Skeletal muscle satellite cell (primary cell): ENCODE measurements around the gene PLXNB3.
"Not testable (repeated sequence)": the region's sequence is repeated elsewhere in the genome, so short reads cannot be mapped to it uniquely, and the experiment has no call there.

Experiments
- H3K27me3 ChIP-seq: 2 replicates; pipeline ENCODE4 v1.7.0; 2013; ENCODE audit warnings: low read length; ENCODE audit not compliant: control insufficient read depth, insufficient read depth
- H3K36me3 ChIP-seq: 2 replicates; pipeline ENCODE4 v1.7.0; 2013; ENCODE audit warnings: mild to moderate bottlenecking, control low read depth, low read length; ENCODE audit not compliant: insufficient read depth
- H3K4me1 ChIP-seq: 2 replicates; pipeline ENCODE4 v1.7.0; 2013; ENCODE audit warnings: low read length; ENCODE audit not compliant: control insufficient read depth, insufficient read depth
- H3K4me2 ChIP-seq: 2 replicates; pipeline ENCODE4 v1.7.0; 2013; ENCODE audit warnings: mild to moderate bottlenecking, low read length
- H3K4me3 ChIP-seq: 2 replicates; pipeline ENCODE4 v1.7.0; 2013; ENCODE audit warnings: low read length
- H3K9ac ChIP-seq: 2 replicates; pipeline ENCODE4 v1.7.0; 2013; ENCODE audit warnings: mild to moderate bottlenecking, low read depth, low read length, moderate library complexity
- H3K9me3 ChIP-seq: replicated peaks from 2 replicates; pipeline ENCODE4 v1.7.0; 2013; ENCODE audit warnings: mild to moderate bottlenecking, control low read depth, low read length

PLXNB3 gene

DNA sequence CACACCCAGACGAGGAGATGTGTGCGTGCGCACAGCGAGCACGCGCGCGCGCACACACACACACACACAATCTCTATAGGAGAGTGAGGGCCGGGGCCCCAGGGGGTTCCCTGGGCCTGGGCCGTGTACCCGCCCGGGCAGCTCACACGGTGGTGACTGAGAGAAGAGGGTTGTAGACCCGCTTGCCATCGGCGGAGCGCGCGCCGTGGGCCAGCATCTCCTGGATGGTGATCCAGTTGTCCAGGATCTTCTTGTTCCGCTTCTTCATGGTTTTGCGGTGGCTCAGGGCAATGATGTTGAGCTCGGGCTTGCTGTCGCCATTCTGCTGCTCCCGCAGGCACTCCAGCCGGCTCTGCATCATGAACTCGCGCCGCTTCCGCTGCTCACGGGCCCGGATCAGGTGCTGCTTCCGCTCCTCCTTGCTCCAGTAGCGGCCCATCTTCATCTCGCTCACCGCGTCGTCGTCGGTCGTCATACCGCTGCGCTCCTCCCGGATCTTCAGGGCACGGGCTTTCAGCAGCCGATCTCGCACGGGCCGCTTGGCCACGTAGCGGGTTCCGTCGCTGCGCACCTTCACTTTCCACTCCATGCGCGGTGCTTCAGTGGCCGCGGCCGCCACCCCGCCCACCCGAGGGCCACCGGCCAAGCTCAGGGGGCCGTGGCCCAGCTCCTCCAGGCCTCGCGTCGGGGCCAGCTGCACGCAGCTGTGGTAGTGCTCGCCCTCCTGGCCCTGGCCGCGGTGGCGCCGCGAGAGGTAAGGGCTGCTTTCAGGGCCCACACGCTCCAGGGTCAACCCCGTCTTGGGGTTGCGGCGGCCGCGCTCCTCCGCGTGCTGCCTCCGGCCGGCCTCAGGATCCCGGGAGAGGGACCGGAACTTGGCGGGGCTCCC, 39.4 kb downstream of the PLXNB3 start:
- H3K36me3 ChIP-seq, result peaks cover under 1% of the 10 kb centered on the region
- no peaks in the 10 kb centered on the region for H3K27me3 ChIP-seq
- no peak overlapping the region for H3K4me2 ChIP-seq
- no peaks in the 10 kb centered on the region for H3K9me3 ChIP-seq
- no peaks in the 10 kb centered on the region for H3K4me1 ChIP-seq
- H3K9ac ChIP-seq, result no peak overlapping the region
- H3K4me3 ChIP-seq, result no peak overlapping the region

DNA sequence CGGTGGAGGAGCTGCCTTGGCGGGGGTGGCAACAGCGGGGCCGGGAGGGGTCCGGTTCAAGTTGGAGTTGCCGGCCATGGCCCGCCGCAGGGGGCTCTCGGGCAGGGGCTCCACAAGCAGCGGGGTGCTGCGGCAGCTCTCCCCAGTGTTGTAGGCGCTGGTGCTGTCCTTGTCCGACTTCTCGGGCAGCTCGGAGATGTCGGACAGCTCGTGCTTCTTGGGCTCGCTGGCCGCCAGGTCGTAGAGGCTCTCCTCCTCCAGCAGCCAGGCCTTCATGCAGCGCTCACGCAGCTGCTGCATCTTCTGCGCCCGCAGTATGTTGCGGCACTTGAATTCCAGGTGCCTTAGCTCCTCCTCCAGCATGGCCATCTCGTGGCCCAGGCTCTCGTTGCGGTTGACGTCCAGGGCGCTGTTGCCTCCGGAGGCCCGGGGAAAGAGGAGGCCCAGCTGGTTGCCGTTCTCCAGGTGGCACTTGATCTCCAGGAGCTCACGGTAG, 40.1 kb downstream of the PLXNB3 start:
- H3K9me3 ChIP-seq, result no peaks in the 10 kb centered on the region
- H3K9ac ChIP-seq, result no peak overlapping the region
- H3K4me1 ChIP-seq, result no peaks in the 10 kb centered on the region
- no peaks in the 10 kb centered on the region for H3K27me3 ChIP-seq
- H3K36me3 ChIP-seq, result no peaks in the 10 kb centered on the region
- no peak overlapping the region for H3K4me2 ChIP-seq
- H3K4me3 ChIP-seq, result no peak overlapping the region

DNA sequence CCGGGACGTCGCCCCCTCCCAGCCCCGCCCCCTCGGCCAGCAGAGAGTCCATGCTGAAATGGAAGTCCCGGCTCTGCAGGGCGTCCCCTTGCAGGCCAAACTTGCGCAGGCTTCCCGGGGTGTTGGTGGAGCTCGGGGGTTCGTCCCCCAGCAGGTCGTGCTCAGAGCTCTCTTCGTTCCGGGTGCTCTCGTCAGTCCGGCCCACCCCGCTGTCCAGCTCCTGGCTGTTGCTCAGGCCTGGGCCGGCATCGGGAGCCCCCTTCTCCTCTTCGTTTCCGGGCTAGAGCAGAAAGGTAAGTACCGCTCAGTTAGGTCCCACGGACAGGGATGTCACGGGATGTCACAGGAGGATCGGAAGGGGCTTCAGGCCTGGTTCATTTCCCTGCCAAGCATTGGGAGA, 40.6 kb downstream of the PLXNB3 start:
- H3K9ac ChIP-seq, result no peak overlapping the region
- H3K4me2 ChIP-seq, result no peak overlapping the region
- no peaks in the 10 kb centered on the region for H3K27me3 ChIP-seq
- no peaks in the 10 kb centered on the region for H3K9me3 ChIP-seq
- no peak overlapping the region for H3K4me3 ChIP-seq
- no peaks in the 10 kb centered on the region for H3K4me1 ChIP-seq
- H3K36me3 ChIP-seq, result no peaks in the 10 kb centered on the region

DNA sequence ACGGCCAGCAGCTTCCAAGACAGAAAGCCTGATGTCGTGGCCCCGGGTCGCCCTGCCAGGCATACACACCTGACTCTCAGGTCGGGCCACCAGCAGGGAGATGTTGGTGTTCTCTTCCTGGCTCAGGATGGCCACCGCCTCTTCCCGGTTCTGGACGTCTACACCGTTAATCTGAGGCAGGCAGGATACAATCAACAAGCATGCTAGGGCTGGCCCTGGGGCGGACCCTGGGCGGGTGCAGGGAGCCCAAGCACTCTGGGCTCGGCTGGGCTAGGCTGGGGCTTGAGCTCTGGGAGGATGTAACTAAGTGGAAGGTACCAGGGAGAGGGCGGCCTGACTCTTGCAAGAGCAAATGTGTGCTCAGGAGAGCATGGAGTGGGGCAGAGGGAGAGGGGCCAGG, 41.4 kb downstream of the PLXNB3 start:
- H3K27me3 ChIP-seq, result no peaks in the 10 kb centered on the region
- H3K9me3 ChIP-seq, result no peaks in the 10 kb centered on the region
- no peak overlapping the region for H3K4me2 ChIP-seq
- H3K9ac ChIP-seq, result no peak overlapping the region
- H3K36me3 ChIP-seq, result no peaks in the 10 kb centered on the region
- H3K4me1 ChIP-seq, result no peaks in the 10 kb centered on the region
- no peak overlapping the region for H3K4me3 ChIP-seq

DNA sequence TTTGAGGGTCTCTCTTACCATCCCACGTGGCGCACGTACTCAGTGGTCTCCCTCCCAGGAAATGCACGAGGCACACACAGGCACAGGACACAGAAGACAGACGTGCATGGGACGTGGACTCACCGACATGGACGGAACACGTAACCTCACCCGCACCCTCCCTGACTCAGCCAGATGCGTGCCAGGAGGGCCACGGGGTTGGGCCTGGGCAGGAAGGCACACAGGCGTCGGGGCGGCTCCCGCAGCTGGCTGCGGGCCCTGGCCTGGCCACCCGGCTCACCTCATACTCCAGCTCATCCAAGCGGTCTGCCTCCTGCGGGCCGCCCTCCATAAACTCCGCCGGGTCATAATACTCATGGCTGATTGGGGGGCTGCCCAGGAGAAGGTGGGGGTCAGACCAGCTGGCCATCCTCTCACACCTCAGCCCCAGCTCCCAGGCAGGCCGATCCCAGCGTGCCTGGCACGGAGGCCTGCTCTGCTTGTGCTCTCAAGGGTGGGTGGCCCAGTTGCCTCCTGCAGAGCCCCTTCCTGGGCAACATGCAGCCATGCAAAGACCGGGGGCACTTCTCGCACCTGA, 43.0 kb downstream of the PLXNB3 start:
- H3K27me3 ChIP-seq, result no peaks in the 10 kb centered on the region
- H3K9me3 ChIP-seq, result no peaks in the 10 kb centered on the region
- no peak overlapping the region for H3K9ac ChIP-seq
- no peaks in the 10 kb centered on the region for H3K4me1 ChIP-seq
- no peak overlapping the region for H3K4me2 ChIP-seq
- H3K4me3 ChIP-seq, result no peak overlapping the region
- H3K36me3 ChIP-seq, result no peaks in the 10 kb centered on the region

DNA sequence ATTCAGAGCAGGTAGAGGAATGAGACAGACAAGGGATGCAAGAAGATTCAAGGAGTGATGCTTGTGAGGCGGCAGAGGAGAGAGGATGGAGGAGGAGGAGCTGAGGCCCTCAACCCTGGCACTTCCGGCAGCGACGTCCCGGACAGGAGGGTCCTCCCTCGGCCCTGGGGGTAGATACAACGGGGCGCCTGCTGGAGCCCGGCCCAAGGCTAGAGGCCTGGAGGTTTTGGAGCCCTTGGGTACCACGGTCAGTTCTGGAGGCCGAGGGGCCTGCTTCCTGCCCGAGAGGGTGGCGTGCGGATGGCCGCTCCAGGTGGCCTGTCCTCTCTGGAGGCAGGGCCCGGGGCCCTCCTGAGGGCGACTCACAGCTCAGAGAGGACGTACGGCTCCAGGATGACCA, 43.9 kb downstream of the PLXNB3 start:
- no peak overlapping the region for H3K4me2 ChIP-seq

DNA sequence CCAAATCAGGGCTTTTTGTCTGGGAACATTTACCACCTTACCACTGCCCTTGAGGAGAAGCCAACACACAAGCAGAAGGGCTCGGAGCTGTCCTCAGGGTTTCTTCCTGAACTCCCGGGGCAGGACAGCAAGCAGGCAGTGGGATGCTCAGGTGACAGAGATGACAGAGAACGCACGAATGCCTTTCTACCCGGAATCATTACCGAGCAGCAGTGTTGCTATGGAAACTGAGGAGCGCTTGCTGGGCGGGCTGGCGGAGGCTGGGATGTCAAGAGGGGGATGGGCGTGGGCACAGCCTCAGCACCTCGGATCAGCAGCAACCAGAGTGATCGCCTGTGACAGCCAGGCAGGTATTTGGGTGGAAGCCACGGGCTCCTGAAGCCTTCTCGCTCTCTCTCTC, 48.2 kb downstream of the PLXNB3 start:
- Histone ChIP-seq H3K4me3 (no peak overlapping the region), H3K4me1 (no peaks in the 10 kb centered on the region), H3K4me2 (no peak overlapping the region), H3K9ac (no peak overlapping the region), H3K27me3 (no peaks in the 10 kb centered on the region), H3K9me3 (no peaks in the 10 kb centered on the region), H3K36me3 (no peaks in the 10 kb centered on the region)

More for the DNA sequence above, 43.9 kb downstream of the PLXNB3 start:
- Histone ChIP-seq H3K9ac (no peak overlapping the region), H3K4me1 (no peaks in the 10 kb centered on the region), H3K9me3 (no peaks in the 10 kb centered on the region), H3K4me3 (no peak overlapping the region), H3K36me3 (no peaks in the 10 kb centered on the region), H3K27me3 (no peaks in the 10 kb centered on the region)

DNA sequence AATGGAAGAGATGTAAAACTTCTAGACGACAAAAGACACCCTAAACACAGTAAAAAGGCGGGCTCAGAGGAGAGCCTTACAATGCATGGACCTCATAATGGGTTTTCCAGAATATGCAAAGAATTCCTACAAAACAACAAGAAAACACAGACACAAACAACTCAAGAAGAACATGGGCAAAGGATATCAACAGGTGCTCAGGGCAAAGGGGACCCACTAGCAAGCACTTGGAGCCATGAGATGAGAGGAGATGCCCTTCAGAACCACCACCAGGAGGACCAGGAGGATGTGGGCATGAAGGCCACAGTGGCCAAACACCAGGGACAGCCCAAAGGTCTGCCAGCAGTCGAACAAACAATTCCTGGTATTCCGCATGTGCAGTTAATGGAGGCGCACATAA, 49.1 kb downstream of the PLXNB3 start:
- no peak overlapping the region for H3K4me2 ChIP-seq
- H3K27me3 ChIP-seq, result no peaks in the 10 kb centered on the region
- H3K4me3 ChIP-seq, result no peak overlapping the region
- H3K9me3 ChIP-seq, result no peaks in the 10 kb centered on the region
- no peaks in the 10 kb centered on the region for H3K4me1 ChIP-seq
- H3K9ac ChIP-seq, result no peak overlapping the region
- no peaks in the 10 kb centered on the region for H3K36me3 ChIP-seq

DNA sequence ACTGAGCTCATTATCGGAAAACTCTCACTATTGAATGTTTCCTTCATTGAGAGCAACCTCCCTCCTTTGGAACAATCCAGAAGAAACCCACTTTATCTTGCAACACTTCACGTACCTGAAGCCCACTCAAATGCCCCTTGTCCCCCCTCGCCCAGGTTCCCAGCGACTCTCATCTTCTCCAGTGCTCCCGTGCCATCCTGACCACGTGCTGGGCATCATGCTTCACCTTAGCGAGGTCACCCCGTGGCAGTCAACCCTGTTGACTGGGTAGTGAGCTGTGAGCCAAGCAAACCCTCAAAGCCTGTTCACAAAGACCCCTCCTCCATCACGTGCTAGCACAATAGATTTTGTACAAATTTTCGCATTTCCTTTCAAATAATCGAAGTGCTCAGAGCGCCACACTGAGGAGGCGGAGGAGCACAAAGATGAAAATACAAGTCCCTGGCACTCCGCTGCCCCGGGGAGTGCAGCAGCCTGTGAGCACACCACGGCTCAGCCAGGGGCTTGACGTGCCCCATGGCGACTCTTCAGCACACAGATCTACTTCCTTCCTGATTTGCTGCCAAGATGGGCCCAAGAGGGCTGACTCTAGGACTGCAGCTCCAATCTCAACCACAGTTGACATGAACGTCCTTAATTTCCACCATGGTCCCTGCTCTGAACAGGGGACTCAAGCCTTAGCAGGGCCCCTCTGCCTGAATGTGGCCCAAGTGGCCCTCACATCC, 50.7 kb downstream of the PLXNB3 start:
- H3K9me3 ChIP-seq, result no peaks in the 10 kb centered on the region
- no peaks in the 10 kb centered on the region for H3K27me3 ChIP-seq
- H3K9ac ChIP-seq, result no peak overlapping the region
- no peak overlapping the region for H3K4me2 ChIP-seq
- H3K4me1 ChIP-seq, result no peaks in the 10 kb centered on the region
- H3K36me3 ChIP-seq, result no peaks in the 10 kb centered on the region
- no peak overlapping the region for H3K4me3 ChIP-seq

DNA sequence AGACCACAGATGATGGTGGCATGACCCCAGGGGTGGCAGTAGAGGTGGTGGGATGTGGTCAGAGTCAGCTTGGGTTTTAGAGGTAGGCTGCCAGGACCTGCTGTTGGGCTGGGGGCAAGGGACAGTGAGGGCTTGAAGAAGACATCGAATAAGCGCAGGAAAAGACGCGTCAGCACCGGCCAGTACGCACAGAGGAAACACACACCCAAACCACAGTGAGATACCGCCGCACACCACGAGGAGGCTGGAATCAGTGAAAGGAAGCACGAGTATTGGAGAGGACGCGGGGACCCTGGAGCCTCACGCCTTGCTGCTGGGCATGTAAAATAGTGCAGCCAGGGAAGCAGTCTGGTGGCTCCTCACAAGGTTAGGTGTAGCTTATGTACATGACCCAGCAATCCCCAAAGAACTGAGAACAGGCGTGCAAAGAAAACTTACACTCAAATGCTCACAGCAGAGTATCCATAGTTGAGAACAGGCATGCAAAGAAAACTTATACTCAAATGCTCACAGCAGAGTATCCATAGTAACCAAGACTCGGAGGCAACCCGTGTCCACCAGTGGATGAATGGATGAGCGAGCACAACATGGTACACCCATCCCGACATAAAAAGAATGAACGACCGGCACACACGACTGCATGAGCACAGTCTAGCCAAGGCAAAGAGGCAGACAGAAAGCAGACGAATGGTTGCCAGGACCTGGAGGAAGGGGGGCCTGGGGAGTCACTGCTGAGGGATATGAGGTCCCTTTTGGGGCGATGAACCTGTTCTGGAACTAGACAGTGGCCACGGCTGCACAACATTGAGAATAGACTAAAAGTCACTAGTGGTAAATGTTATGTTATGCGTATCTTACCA, 53.0 kb downstream of the PLXNB3 start:
- Histone ChIP-seq H3K36me3 (no peaks in the 10 kb centered on the region), H3K9ac (no peak overlapping the region), H3K4me3 (no peak overlapping the region), H3K4me2 (no peak overlapping the region), H3K27me3 (no peaks in the 10 kb centered on the region), H3K4me1 (no peaks in the 10 kb centered on the region), H3K9me3 (no peaks in the 10 kb centered on the region)

DNA sequence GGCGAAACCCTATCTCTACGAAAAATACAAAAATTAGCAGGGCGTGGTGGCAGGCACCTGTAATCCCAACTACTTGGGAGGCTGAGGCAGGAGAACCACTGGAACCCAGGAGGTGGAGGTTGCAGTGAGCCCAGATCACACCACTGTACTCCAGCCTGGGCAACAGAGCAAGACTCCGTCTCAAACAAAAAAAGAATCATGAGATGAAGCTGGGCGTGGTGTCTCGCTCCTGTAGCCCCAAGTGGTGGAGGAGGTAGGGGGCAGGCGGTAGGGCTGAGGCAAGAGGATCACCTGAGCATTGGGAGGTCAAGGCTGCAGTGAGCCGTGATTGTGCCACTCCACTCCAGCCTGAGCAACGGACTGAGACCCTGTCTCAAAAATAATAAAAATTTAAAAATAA, 54.0 kb downstream of the PLXNB3 start:
- not testable (repeated sequence) for H3K9me3 ChIP-seq, H3K4me3 ChIP-seq, H3K4me1 ChIP-seq, H3K36me3 ChIP-seq, H3K9ac ChIP-seq, H3K4me2 ChIP-seq, H3K27me3 ChIP-seq
